IMR-90 (cell line): Measurements from ENCODE around the gene PHC3. TPM values are rescaled to one million over a fixed set of nuclear protein-coding genes. Genes with fewer than 3 reads are reported as not detected.
A peak's percentile ranks its signal among the peaks of the same experiment; 100 is the strongest.

ENCODE experiments used
- ATAC-seq: fragments of 200-7000 bp; cut with Tn5 transposase; 2 replicates; pipeline ENCODE4 v1.9.1; 2020; ENCODE audit warnings: low read depth, mild to moderate bottlenecking, moderate library complexity
- BruUV-seq: library from RNA; stranded (reverse); fragments of 400-500 nt; replicated peaks from 2 replicates; lab custom pipeline; 2021; lab: Mats Ljungman, UMichigan
- CTCF ChIA-PET: fragments of 300-600 bp; formaldehyde crosslinking; extraction: SDS; loops from one replicate; lab custom pipeline; 2021; ENCODE audit warnings: antibody characterized with exemption; lab: Yijun Ruan, JAX
- POLR2A ChIA-PET: fragments of 300-600 bp; sonication (Branson Sonifier 250); formaldehyde crosslinking; loops from one replicate; lab custom pipeline; 2022; ENCODE audit warnings: antibody characterized with exemption; ENCODE audit not compliant: unreplicated experiment; lab: Charles Lee
- DNase-seq: peaks from one replicate; pipeline ENCODE4 v3.0.0; 2013
- H2AFZ ChIP-seq: replicated peaks from 2 replicates; pipeline ENCODE3; 2013; ENCODE audit warnings: low read length, mild to moderate bottlenecking; ENCODE audit not compliant: poor library complexity
- H2AK5ac ChIP-seq: 2 replicates; pipeline ENCODE4 v1.6.1; 2013; ENCODE audit warnings: low read depth, low read length, inconsistent platforms
- H2AK9ac ChIP-seq: replicated peaks from 2 replicates; pipeline ENCODE3; 2013; ENCODE audit warnings: mild to moderate bottlenecking, low read depth, low read length, moderate library complexity; ENCODE audit not compliant: poor library complexity
- H2BK120ac ChIP-seq: 2 replicates; pipeline ENCODE4 v1.6.1; 2013; ENCODE audit warnings: low read depth, low read length, inconsistent platforms
- H2BK15ac ChIP-seq: 3 replicates; pipeline ENCODE4 v1.6.1; 2013; ENCODE audit warnings: low read depth, low read length, inconsistent platforms
- H2BK20ac ChIP-seq: 2 replicates; pipeline ENCODE4 v1.6.1; 2013; ENCODE audit warnings: low read depth, mild to moderate bottlenecking, inconsistent platforms, low read length, moderate library complexity
- H2BK5ac ChIP-seq: 2 replicates; pipeline ENCODE4 v1.6.1; 2013; ENCODE audit warnings: mild to moderate bottlenecking, low read depth, low read length, inconsistent platforms; ENCODE audit not compliant: poor library complexity, severe bottlenecking
- H3K14ac ChIP-seq: replicated peaks from 2 replicates; pipeline ENCODE4 v1.6.1; 2013; ENCODE audit warnings: low read depth, low read length, inconsistent platforms
- H3K18ac ChIP-seq: 2 replicates; pipeline ENCODE4 v1.6.1; 2013; ENCODE audit warnings: low read depth, low read length, control low read depth
- H3K23ac ChIP-seq: 2 replicates; pipeline ENCODE4 v1.6.1; 2013; ENCODE audit warnings: low read depth, low read length, inconsistent platforms
- H3K27ac ChIP-seq: 2 replicates; pipeline ENCODE4 v1.5.1; 2013; ENCODE audit warnings: mild to moderate bottlenecking, control low read depth, low read length; ENCODE audit not compliant: insufficient read depth
- H3K27me3 ChIP-seq: 2 replicates; pipeline ENCODE4 v1.6.1; 2013; ENCODE audit warnings: low read length; ENCODE audit not compliant: control insufficient read depth, insufficient read depth
- H3K36me3 ChIP-seq: 2 replicates; pipeline ENCODE4 v1.6.1; 2013; ENCODE audit warnings: low read length, mixed read lengths; ENCODE audit not compliant: control insufficient read depth, insufficient read depth
- H3K4ac ChIP-seq: 2 replicates; pipeline ENCODE4 v1.6.1; 2013; ENCODE audit warnings: low read depth, low read length, inconsistent platforms
- H3K4me1 ChIP-seq: 2 replicates; pipeline ENCODE4 v1.6.1; 2013; ENCODE audit warnings: low read length, mixed read lengths; ENCODE audit not compliant: control insufficient read depth, insufficient read depth
- H3K4me2 ChIP-seq: 2 replicates; pipeline ENCODE4 v1.6.1; 2013; ENCODE audit warnings: low read depth, mild to moderate bottlenecking, control low read depth, low read length, moderate library complexity
- H3K4me3 ChIP-seq: 2 replicates; pipeline ENCODE4 v1.5.1; 2013; ENCODE audit warnings: low read depth, mild to moderate bottlenecking, control low read depth, low read length, moderate library complexity; ENCODE audit not compliant: insufficient read depth
- H3K56ac ChIP-seq: 2 replicates; pipeline ENCODE4 v1.6.1; 2013; ENCODE audit warnings: low read length, inconsistent platforms; ENCODE audit not compliant: insufficient read depth; ENCODE audit errors: extremely low read depth
- H3K79me1 ChIP-seq, 2 experiments: 2 replicates each; pipeline ENCODE4 v1.6.1; 2013; ENCODE audit warnings: low read length in 2 of 2, inconsistent platforms in 1 of 2, low read depth in 1 of 2
- H3K9ac ChIP-seq: 2 replicates; pipeline ENCODE4 v1.6.1; 2013; ENCODE audit warnings: low read depth, low read length, control low read depth
- H3K9me1 ChIP-seq: 2 replicates; pipeline ENCODE4 v1.6.1; 2013; ENCODE audit warnings: low read length, inconsistent platforms; ENCODE audit not compliant: insufficient read depth
- H3K9me3 ChIP-seq: 2 replicates; pipeline ENCODE4 v1.6.1; 2013; ENCODE audit warnings: low read length; ENCODE audit not compliant: control insufficient read depth, insufficient read depth
- H4K20me1 ChIP-seq: 2 replicates; pipeline ENCODE4 v1.6.1; 2013; ENCODE audit warnings: low read length, inconsistent platforms; ENCODE audit not compliant: insufficient read depth
- H4K5ac ChIP-seq: 2 replicates; pipeline ENCODE4 v1.6.1; 2013; ENCODE audit warnings: mild to moderate bottlenecking, low read depth, low read length, control low read depth
- H4K8ac ChIP-seq, 2 experiments: 2 replicates each; pipeline ENCODE4 v1.6.1; 2013; ENCODE audit warnings: low read depth in 2 of 2, low read length in 2 of 2, control low read depth in 1 of 2, inconsistent platforms in 1 of 2
- H4K91ac ChIP-seq: 2 replicates; pipeline ENCODE4 v1.6.1; 2013; ENCODE audit warnings: low read depth, low read length, inconsistent platforms; ENCODE audit not compliant: insufficient read depth
- BHLHE40 ChIP-seq: fragments of 150-350 bp; IDR thresholded peaks from 2 replicates; pipeline ENCODE4 v1.6.1; 2016; ENCODE audit warnings: mild to moderate bottlenecking, low read depth, low read length
- CEBPB ChIP-seq: IDR thresholded peaks from 2 replicates; pipeline ENCODE4 v1.6.1; 2012; ENCODE audit warnings: low read depth, low read length, improper control_type of control experiment
- CHD1 ChIP-seq: IDR thresholded peaks from 2 replicates; pipeline ENCODE4 v1.6.1; 2012; ENCODE audit warnings: low read depth, low read length, improper control_type of control experiment
- ELK1 ChIP-seq: fragments of 150-350 bp; IDR thresholded peaks from 2 replicates; pipeline ENCODE4 v1.6.1; 2016; ENCODE audit warnings: low read depth, mild to moderate bottlenecking, low read length, moderate library complexity, borderline replicate concordance
- FOS ChIP-seq: fragments of 150-350 bp; IDR thresholded peaks from 2 replicates; pipeline ENCODE4 v1.6.1; 2016; ENCODE audit warnings: low read depth, low read length
- MAFK ChIP-seq: IDR thresholded peaks from 2 replicates; pipeline ENCODE4 v1.6.1; 2012; ENCODE audit warnings: low read depth, low read length, improper control_type of control experiment
- MAZ ChIP-seq: IDR thresholded peaks from 2 replicates; pipeline ENCODE4 v1.6.1; 2012; ENCODE audit warnings: low read depth, mild to moderate bottlenecking, low read length, improper control_type of control experiment, moderate library complexity, borderline replicate concordance
- MXI1 ChIP-seq: IDR thresholded peaks from 2 replicates; pipeline ENCODE4 v1.6.1; 2012; ENCODE audit warnings: low read depth, mild to moderate bottlenecking, low read length, moderate library complexity, borderline replicate concordance
- NFE2L2 ChIP-seq: fragments of 150-350 bp; IDR thresholded peaks from 2 replicates; pipeline ENCODE4 v1.6.1; 2016; ENCODE audit warnings: low read depth, mild to moderate bottlenecking, low read length
- POLR2A ChIP-seq: IDR thresholded peaks from 2 replicates; pipeline ENCODE4 v1.6.1; 2012; ENCODE audit warnings: mild to moderate bottlenecking, low read depth, low read length
- RAD21 ChIP-seq: IDR thresholded peaks from 2 replicates; pipeline ENCODE4 v1.6.1; 2012; ENCODE audit warnings: low read length, improper control_type of control experiment
- RCOR1 ChIP-seq: IDR thresholded peaks from 2 replicates; pipeline ENCODE4 v1.6.1; 2012; ENCODE audit warnings: mild to moderate bottlenecking, low read length, improper control_type of control experiment; ENCODE audit not compliant: insufficient replicate concordance
- RFX5 ChIP-seq: IDR thresholded peaks from 2 replicates; pipeline ENCODE4 v1.8.0; 2012; ENCODE audit warnings: low read depth, mild to moderate bottlenecking, low read length, moderate library complexity
- SMC3 ChIP-seq: fragments of 150-350 bp; IDR thresholded peaks from 2 replicates; pipeline ENCODE4 v1.6.1; 2016; ENCODE audit warnings: low read depth, mild to moderate bottlenecking, antibody characterized with exemption, low read length, moderate library complexity
- USF2 ChIP-seq: fragments of 150-350 bp; IDR thresholded peaks from 2 replicates; pipeline ENCODE4 v1.6.1; 2017; ENCODE audit warnings: mild to moderate bottlenecking, antibody characterized with exemption, low read length, low read depth
- WGBS, 2 experiments: methylation state at CpG; one replicate each; pipeline versions ENCODE4 v1.1.5 to v1.1.7; 2013; ENCODE audit warnings: missing lambda C conversion rate in 2 of 2; ENCODE audit not compliant: insufficient read length in 1 of 2; ENCODE audit errors: extremely low coverage in 2 of 2; 5-methylcytosine and 5-hydroxymethylcytosine counted together
- dilution Hi-C: fragments of 300-500 bp; cut with HindIII; formaldehyde crosslinking; loops from one replicate; pipeline ENCODE4 v1.14.3; 2018; ENCODE audit warnings: low sequenced_read_pairs; ENCODE audit not compliant: unreplicated experiment
- in situ Hi-C: fragments of 300-500 bp; cut with MboI; formaldehyde crosslinking; loops from 3 replicates; pipeline ENCODE4 v1.14.3; 2019; ENCODE audit warnings: low sequenced_read_pairs, inconsistent platforms, mixed read lengths
- intact Hi-C: fragments of 100-400 bp; cut with micrococcal nuclease; formaldehyde crosslinking; loops from 2 replicates; pipeline ENCODE4 v1.10.0; 2022
- polyA plus RNA-seq, 3 experiments: library from polyadenylated mRNA; depleted of rRNA; stranded (reverse); fragments of >200 nt; gene quantifications; 2 replicates each; pipeline ENCODE4 v1.2.3, GENCODE V29; 2012; ENCODE audit warnings: low replicate concordance in 1 of 3
- total RNA-seq: library from RNA; depleted of rRNA; stranded (reverse); fragments of >200 nt; gene quantifications from 2 replicates; pipeline ENCODE4 v1.2.3, GENCODE V29; 2012
- TF ChIP-seq, protein P1 (sequence below): conservative IDR thresholded peaks from 2 replicates; pipeline ENCODE4 v1.5.1; 2012; ENCODE audit warnings: mild to moderate bottlenecking, low read depth, low read length, improper control_type of control experiment

The PHC3 gene
- total and polyA plus RNA-seq, 2 of the 4 experiments (the other 2 are of a cell fraction), result 18.3 to 26.3 TPM

DNA sequence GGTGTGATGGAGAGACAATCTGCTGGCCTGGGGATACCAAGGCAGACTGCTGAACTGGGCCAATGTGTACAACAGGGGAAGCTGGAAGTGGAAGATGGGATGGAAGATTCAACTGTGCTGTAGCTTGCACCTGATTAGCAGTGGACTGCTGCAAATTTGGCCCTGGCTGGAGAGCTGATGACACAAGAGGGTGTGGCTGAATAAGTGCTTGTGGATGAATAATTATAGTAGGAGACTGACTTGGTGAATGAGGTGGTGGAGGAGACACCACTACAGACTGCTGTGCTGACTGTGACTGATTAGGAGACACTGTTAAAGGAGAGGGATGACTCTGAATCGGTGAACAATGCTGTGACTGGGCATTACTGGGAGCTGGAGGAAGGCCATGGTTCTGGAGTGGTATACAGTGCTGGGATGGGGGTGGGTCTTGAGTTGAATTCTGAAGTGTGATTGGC, 52.5 kb downstream of the PHC3 start:
- Histone ChIP-seq H3K4ac (no peak overlapping the region), H3K27ac (no peak overlapping the region), H3K9me3 (peaks cover 3% of the 10 kb centered on the region), H3K27me3 (no peaks in the 10 kb centered on the region), H4K8ac (no peak overlapping the region), H3K36me3 (peaks cover 26% of the 10 kb centered on the region), H3K9ac (no peak overlapping the region), H3K18ac (no peak overlapping the region), H2AK5ac (no peak overlapping the region), H3K23ac (no peak overlapping the region), H2BK5ac (no peak overlapping the region), H3K4me3 (no peak overlapping the region), H2AFZ (no peak overlapping the region), H4K91ac (no peak overlapping the region), H2BK120ac (no peak overlapping the region), H4K5ac (no peak overlapping the region), H3K79me1 (peaks cover 21 to 38% of the 10 kb centered on the region in 2 experiments), H3K4me2 (no peak overlapping the region), H4K20me1 (no peaks in the 10 kb centered on the region), H3K14ac (no peak overlapping the region), H2BK15ac (no peak overlapping the region), H3K56ac (no peak overlapping the region), H2BK20ac (no peak overlapping the region), H3K4me1 (peaks cover 2% of the 10 kb centered on the region), H2AK9ac (no peak overlapping the region), H3K9me1 (0 out of 2 replicates have a peak, but pooled peaks cover 9% of the 10 kb centered on the region)
- ChIA-PET POLR2A (no interaction called here), CTCF (interaction anchor here (0.6 kb wide), 1 partner anchor 29 kb away, joined by 5 read pairs; no protein-coding TSS in a partner anchor)
- DNase-seq (peak; percentile 37), ATAC-seq (peak; percentile 75)
- dilution Hi-C loops, result no loop called here
- intact Hi-C loops, result no loop called here
- WGBS, 2 experiments, result no CpG with 5 or more reads among the region's 1 CpG
- in situ Hi-C loops, result no loop called here
- TF ChIP-seq ELK1, result no peak
- no peak for TF ChIP-seq USF2
- TF ChIP-seq MAZ, result no peak
- no peak for TF ChIP-seq CEBPB
- TF ChIP-seq, protein P1, sequence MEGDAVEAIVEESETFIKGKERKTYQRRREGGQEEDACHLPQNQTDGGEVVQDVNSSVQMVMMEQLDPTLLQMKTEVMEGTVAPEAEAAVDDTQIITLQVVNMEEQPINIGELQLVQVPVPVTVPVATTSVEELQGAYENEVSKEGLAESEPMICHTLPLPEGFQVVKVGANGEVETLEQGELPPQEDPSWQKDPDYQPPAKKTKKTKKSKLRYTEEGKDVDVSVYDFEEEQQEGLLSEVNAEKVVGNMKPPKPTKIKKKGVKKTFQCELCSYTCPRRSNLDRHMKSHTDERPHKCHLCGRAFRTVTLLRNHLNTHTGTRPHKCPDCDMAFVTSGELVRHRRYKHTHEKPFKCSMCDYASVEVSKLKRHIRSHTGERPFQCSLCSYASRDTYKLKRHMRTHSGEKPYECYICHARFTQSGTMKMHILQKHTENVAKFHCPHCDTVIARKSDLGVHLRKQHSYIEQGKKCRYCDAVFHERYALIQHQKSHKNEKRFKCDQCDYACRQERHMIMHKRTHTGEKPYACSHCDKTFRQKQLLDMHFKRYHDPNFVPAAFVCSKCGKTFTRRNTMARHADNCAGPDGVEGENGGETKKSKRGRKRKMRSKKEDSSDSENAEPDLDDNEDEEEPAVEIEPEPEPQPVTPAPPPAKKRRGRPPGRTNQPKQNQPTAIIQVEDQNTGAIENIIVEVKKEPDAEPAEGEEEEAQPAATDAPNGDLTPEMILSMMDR, result no peak
- TF ChIP-seq RCOR1, result no peak
- no peak for TF ChIP-seq SMC3
- TF ChIP-seq CHD1, result no peak
- TF ChIP-seq NFE2L2, result no peak
- TF ChIP-seq RAD21, result no peak
- no peak for TF ChIP-seq FOS
- TF ChIP-seq RFX5, result no peak
- TF ChIP-seq BHLHE40, result no peak
- TF ChIP-seq MXI1, result no peak
- no peak for TF ChIP-seq POLR2A
- TF ChIP-seq MAFK, result no peak
- TSS peak; percentile 65 for BruUV-seq
